Stromal cell of bone marrow (primary cell): ENCODE data around the gene ACCSL.

Source experiments
- DNase-seq: peaks from one replicate; pipeline ENCODE4 v3.0.0-alpha.2; 2012; ENCODE audit warnings: low read depth

ACCSL gene

DNA sequence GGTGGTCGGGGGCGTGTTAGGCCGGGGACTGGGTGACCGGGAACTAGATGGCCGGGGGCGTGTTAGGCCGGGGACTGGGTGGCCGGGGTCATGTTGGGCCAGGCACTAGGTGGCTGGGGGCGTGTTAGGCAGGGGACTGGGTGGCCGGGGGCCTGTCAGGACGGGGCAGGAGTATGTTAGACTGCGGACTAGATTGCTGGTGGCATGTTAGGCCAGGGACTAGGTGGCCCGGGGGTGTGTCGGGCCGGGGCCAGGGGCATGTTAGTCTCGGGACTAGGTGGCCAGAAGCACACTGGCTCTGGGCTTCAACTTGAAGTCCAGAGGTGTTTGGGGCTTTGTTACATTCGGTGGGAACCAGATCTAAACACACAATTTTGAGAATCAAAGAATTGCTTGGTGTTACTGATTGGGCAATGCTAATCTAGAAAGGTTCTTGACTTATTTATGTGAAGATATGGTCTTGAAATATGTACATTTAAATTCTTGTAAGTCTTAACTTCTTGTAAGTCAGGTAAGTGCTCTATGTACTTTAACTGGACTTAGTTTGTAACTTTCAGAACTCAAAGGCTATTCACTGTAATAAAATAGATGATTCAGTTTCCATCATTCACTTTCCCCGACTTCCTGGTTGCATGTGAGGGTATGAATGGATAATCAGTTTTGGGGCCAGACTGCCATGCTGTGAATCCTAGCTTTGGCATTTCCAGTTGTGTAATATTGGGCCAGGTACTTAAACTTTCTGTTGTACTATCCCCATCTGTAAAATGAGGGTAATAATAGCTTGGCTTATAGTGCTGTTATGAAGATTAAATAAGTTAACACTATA, 48.8 kb downstream of the ACCSL start:
- no peak for DNase-seq

DNA sequence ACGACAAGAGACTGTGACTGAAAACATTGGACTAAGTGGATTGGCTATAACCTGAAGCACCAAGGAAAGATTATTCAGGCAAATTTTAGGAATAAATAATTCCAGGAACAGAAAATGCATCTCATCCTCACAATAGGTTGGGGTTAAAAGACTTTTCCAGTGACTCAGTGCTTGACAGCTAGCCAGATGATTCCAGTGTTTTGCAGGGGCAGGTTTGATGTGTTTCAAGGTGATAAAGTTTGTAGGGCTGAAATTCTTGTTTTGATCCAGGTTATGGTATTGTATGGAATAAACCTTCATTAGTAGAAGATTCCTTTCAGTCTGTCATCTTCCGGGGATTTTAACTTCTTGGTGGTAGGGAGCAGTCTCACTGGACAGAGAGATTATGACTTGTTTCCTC, 50.0 kb downstream of the ACCSL start:
- DNase-seq, result no peak

DNA sequence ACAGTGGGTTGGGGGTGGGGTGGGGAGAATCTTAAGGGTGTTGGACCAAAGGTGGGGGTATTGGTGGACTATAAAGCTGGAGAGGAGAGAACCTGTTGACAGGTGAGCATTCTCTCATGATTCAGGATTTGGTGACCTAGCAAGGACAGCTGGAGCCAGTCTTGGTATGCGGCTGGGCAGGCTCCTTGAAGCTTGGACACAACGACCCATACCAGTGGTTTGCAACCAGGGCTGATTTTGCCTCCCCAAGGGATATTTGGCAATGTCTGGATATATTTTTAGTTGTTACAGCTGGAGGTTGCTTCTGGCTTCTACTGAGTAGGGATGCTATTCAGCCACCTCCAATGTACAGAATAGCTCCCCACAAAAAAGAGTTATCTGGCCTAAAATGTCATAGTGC, 53.3 kb downstream of the ACCSL start:
- DNase-seq, result no peak

DNA sequence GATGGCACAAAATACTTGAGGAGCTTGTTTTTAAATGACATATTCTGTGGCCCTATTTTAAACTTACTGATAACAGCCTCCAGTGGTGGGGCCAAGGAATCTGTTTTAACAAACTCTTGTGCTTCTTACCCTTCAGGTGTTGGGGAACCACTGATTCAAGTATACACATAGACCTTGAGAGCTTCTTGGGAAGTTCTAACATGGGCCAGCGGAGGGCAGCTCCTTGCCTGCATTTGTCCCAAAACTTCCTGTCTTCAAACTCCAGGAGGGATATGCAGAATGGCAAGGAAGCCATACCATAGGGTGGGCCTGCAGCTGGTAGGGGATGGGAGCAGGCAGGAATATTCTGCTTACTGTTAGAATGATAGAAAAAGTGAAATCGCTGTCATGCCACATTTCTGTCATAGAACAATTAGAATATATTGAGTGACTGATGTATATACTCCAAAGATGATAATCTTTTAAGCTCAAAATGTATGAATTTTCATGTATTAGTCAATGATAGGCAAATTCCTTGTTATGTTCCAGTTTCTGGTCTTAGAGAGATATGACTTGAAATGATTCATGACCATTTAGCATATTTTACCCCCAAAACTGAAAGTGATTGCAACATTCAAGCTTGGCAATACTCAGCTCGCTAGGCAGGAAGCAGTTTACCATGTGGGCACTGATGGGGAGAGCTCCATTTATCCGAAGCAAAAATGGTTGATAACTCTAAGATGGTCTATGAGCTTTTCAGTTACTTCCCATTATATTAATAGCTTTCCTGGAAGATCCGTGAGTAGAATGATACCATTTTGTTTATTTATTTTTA, 56.9 kb downstream of the ACCSL start:
- no peak for DNase-seq

DNA sequence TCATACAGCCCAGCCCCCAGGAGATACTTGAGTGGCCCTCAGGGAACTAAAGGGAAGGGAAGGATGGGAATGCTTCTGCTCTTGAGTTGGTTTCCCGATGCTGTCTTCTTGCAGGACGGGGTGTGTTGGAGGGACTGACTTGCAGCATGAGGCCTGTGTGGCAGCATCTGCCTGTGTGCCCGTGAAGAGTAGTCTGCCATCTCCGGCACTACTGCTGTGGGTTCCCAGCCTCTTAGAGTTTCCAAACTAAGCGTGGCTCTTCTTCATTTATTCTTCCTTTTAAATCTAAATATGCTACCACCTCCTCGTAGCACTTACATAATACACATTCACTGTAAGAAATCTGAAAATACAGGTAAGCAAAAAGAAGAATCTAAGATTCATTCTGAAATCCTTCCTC, 60.5 kb downstream of the ACCSL start:
- no peak for DNase-seq
